Adipocyte (in vitro differentiated cells): ENCODE measurements around the gene PROS1.
"Not testable (repeated sequence)": the region's sequence is repeated elsewhere in the genome, so short reads cannot be mapped to it uniquely, and the experiment has no call there.

ENCODE experiments used
- DNase-seq: peaks from one replicate; pipeline ENCODE4 v3.0.0-alpha.2; 2015; ENCODE audit warnings: low read depth
- H3K27me3 ChIP-seq: replicated peaks from 2 replicates; pipeline ENCODE4 v1.7.0; 2013; ENCODE audit warnings: mild to moderate bottlenecking, low read length, moderate library complexity; ENCODE audit not compliant: control insufficient read depth, insufficient read depth
- H3K36me3 ChIP-seq: 2 replicates; pipeline ENCODE4 v1.7.0; 2013; ENCODE audit warnings: low read length, mild to moderate bottlenecking, moderate library complexity; ENCODE audit not compliant: control insufficient read depth, insufficient read depth, severe bottlenecking
- H3K4me1 ChIP-seq: 2 replicates; pipeline ENCODE4 v1.7.0; 2013; ENCODE audit warnings: mild to moderate bottlenecking, low read length, moderate library complexity; ENCODE audit not compliant: control insufficient read depth, insufficient read depth
- H3K4me3 ChIP-seq: 2 replicates; pipeline ENCODE4 v1.7.0; 2013; ENCODE audit warnings: mild to moderate bottlenecking, low read length, moderate library complexity
- H3K9ac ChIP-seq: 2 replicates; pipeline ENCODE4 v1.7.0; 2013; ENCODE audit warnings: mild to moderate bottlenecking, low read length, moderate library complexity
- H3K9me3 ChIP-seq: 2 replicates; pipeline ENCODE4 v1.7.0; 2013; ENCODE audit warnings: mild to moderate bottlenecking, low read length, moderate library complexity; ENCODE audit not compliant: control insufficient read depth

The PROS1 gene

DNA sequence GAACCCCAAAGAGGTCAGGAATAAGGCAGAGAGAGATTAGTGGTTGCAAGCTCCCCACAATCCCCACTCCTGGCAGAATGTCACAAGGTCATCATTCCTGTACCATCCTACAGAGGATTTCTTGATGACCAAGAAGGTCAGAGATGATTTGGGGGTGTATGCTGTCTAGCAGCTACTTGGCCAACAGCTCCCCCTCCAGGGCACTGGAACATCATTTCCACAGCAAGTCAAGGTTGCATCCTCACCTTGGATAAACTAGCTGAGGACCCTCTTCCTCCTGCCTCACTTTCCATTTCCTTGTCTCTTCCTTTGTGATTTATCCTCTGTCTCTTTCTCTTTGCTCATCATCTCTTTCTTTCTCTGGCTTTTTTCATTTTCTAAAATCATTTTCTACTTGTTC, 106.3 kb downstream of the PROS1 start:
- no peaks in the 10 kb centered on the region for H3K36me3 ChIP-seq
- H3K9ac ChIP-seq: no peak overlapping the region
- H3K4me1 ChIP-seq: peaks cover 4% of the 10 kb centered on the region
- no peaks in the 10 kb centered on the region for H3K27me3 ChIP-seq
- no peak overlapping the region for H3K4me3 ChIP-seq
- no peak for DNase-seq
- H3K9me3 ChIP-seq: no peaks in the 10 kb centered on the region

DNA sequence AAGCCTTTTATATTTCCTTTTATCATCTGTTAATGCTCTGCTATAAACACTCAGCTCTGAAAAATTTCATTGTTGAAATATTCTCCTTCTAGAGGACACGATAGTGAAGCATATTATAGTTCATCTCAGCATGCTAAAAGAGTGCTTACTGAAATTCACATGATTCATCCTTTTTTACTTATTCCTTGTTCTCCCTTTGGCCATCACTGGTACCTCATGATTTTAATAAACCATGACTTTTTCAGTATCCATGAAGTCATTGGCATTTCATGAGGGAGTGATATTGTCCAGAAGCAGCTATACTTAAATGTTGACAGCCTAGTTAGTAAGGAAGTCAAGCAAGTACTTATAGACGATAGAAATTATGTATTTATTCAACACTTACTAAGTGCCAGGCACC, 112.7 kb downstream of the PROS1 start:
- H3K4me3 ChIP-seq: no peak overlapping the region
- no peaks in the 10 kb centered on the region for H3K36me3 ChIP-seq
- no peak for DNase-seq
- H3K9ac ChIP-seq: no peak overlapping the region
- H3K27me3 ChIP-seq: no peaks in the 10 kb centered on the region
- H3K4me1 ChIP-seq: no peaks in the 10 kb centered on the region
- H3K9me3 ChIP-seq: peaks cover 3% of the 10 kb centered on the region

DNA sequence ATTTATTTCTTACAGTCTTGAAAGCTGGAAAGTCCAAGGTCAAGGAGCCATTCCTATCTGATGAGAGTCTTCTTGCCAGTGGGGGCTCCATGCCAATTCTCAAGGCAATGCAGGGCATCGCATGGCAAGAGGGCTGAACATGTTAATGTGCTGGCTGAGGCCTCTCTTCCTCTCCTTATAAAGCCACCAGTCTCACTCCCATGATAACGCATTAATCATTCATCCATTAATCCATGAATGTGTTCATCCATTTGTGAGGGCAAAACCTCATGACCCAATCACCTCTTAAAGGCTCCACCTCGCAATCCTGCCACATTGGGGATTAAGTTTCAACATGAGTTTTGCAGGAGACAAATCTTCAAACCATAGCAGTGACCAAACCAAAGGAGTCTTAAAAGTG, 118.3 kb downstream of the PROS1 start:
- H3K4me1 ChIP-seq: no peaks in the 10 kb centered on the region
- DNase-seq: no peak
- H3K27me3 ChIP-seq: no peaks in the 10 kb centered on the region
- no peak overlapping the region for H3K4me3 ChIP-seq
- no peaks in the 10 kb centered on the region for H3K36me3 ChIP-seq
- no peak overlapping the region for H3K9ac ChIP-seq
- H3K9me3 ChIP-seq: peaks cover 7% of the 10 kb centered on the region

DNA sequence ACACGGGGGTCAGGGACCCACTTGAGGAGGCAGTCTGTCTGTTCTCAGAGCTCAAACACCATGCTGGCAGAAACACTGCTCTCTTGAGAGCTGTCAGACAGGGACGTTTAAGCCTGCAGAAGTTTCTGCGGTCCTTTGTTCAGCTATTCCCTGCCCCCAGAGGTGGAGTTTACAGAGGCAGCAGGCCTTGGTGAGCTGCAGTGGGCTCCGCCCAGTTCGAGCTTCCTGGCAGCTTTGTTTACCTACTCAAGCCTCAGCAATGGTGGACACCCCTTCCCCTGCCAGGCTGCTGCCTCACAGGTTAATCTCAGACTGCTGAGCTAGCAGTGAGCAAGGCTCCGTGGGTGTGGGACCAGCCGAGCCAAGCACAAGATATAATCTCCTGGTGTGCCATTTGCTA, 121.5 kb downstream of the PROS1 start:
- not testable (repeated sequence) for H3K27me3 ChIP-seq, H3K4me1 ChIP-seq, H3K9ac ChIP-seq, H3K4me3 ChIP-seq, DNase-seq, H3K9me3 ChIP-seq, H3K36me3 ChIP-seq

DNA sequence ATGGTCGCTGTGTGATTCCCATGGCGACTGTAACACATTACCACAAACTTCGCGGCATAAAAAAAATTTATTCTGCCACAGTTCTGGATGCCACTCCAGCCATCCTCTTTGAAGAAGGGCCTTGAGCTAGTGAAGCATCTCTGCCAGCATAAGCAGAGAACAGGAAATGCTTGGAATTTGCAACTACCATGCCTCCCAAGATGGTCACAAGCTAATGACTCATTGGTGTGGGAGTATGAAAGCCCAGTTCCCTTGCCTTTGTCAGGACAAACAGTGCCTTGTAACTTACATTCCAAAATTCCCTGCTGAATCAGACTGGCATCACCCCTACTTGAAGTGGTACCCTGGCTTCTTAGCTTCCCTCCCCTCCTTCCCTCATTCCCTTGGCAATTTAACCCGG, 129.7 kb downstream of the PROS1 start:
- Histone ChIP-seq H3K27me3 (no peaks in the 10 kb centered on the region), H3K36me3 (no peaks in the 10 kb centered on the region)

DNA sequence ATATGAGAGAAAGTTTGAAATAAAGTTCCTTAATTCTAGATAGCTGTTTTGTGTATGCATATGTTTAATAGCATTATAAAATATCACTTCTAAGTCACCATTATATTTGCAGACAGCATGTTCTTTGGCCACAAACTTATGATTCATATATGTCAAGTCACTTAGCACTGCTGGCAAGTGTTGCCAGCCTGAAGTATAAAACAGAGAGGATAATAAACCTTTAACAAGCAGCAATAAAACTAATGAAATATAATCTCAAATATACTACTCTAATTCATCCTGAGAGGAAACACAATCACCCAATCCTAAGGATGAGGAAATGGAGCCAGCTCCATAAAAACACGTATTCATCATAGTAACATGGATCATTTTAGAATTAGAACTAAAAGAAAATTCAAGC, 134.5 kb downstream of the PROS1 start:
- H3K27me3 ChIP-seq, H3K4me1 ChIP-seq, H3K4me3 ChIP-seq, H3K36me3 ChIP-seq, H3K9ac ChIP-seq, DNase-seq, H3K9me3 ChIP-seq: not testable (repeated sequence)

More for the DNA sequence above, 129.7 kb downstream of the PROS1 start:
- peak overlapping the region; percentile 43 for H3K9ac ChIP-seq
- H3K4me1 ChIP-seq: peaks cover 13% of the 10 kb centered on the region
- no peaks in the 10 kb centered on the region for H3K9me3 ChIP-seq
- H3K4me3 ChIP-seq: no peak overlapping the region
- peak; percentile 77 for DNase-seq
